HEK293T (cell line): ENCODE measurements around the gene TMBIM1.
A peak's percentile ranks its signal among the peaks of the same experiment; 100 is the strongest.

Experiments used
- CTCF ChIA-PET: fragments of 350-600 bp; formaldehyde crosslinking; extraction: SDS; loops from one replicate; lab custom pipeline; 2021; ENCODE audit warnings: antibody characterized with exemption, inconsistent platforms; lab: Yijun Ruan, JAX
- POLR2A ChIA-PET: fragments of 350-600 bp; formaldehyde crosslinking; extraction: SDS; loops from one replicate; lab custom pipeline; 2020; ENCODE audit warnings: antibody characterized with exemption, inconsistent platforms; lab: Yijun Ruan, JAX
- DNase-seq: peaks from one replicate; pipeline ENCODE4 v3.0.0; 2012; ENCODE audit warnings: mixed read lengths; ENCODE audit errors: extremely low spot score
- ARNT ChIP-seq: fragments of 450-650 bp; IDR thresholded peaks from 2 replicates; pipeline ENCODE4 v1.6.1; 2017; ENCODE audit warnings: mild to moderate bottlenecking
- BHLHE40 ChIP-seq: fragments of 450-650 bp; IDR thresholded peaks from 2 replicates; pipeline ENCODE4 v1.6.1; 2016; ENCODE audit warnings: mild to moderate bottlenecking, moderate library complexity, borderline replicate concordance
- CTBP1 ChIP-seq: fragments of 450-650 bp; IDR thresholded peaks from 2 replicates; pipeline ENCODE4 v1.6.1; 2016; ENCODE audit warnings: borderline replicate concordance
- ELF4 ChIP-seq: fragments of 450-650 bp; IDR thresholded peaks from 2 replicates; pipeline ENCODE4 v1.6.1; 2017; ENCODE audit warnings: antibody characterized with exemption
- FOXA1 ChIP-seq: fragments of 450-650 bp; IDR thresholded peaks from 2 replicates; pipeline ENCODE4 v1.6.1; 2016; ENCODE audit warnings: mild to moderate bottlenecking
- FOXK2 ChIP-seq: fragments of 450-650 bp; IDR thresholded peaks from 2 replicates; pipeline ENCODE4 v1.6.1; 2016; ENCODE audit warnings: mild to moderate bottlenecking
- FOXM1 ChIP-seq: fragments of 450-650 bp; IDR thresholded peaks from 2 replicates; pipeline ENCODE4 v1.6.1; 2017; ENCODE audit warnings: mild to moderate bottlenecking, borderline replicate concordance
- HDGF ChIP-seq: fragments of 450-650 bp; IDR thresholded peaks from 2 replicates; pipeline ENCODE4 v1.6.1; 2017; ENCODE audit warnings: antibody characterized with exemption, borderline replicate concordance
- L3MBTL2 ChIP-seq: fragments of 450-650 bp; conservative IDR thresholded peaks from 2 replicates; pipeline ENCODE4 v1.6.1; 2016; ENCODE audit warnings: mild to moderate bottlenecking
- LEF1 ChIP-seq: fragments of 450-650 bp; IDR thresholded peaks from 2 replicates; pipeline ENCODE4 v1.6.1; 2017; ENCODE audit warnings: mild to moderate bottlenecking, borderline replicate concordance
- NFRKB ChIP-seq: fragments of 450-650 bp; IDR thresholded peaks from 2 replicates; pipeline ENCODE4 v1.6.1; 2016; ENCODE audit warnings: mild to moderate bottlenecking, moderate library complexity
- SP1 ChIP-seq: fragments of 450-650 bp; IDR thresholded peaks from 2 replicates; pipeline ENCODE4 v1.6.1; 2017
- SUZ12 ChIP-seq: fragments of 450-650 bp; IDR thresholded peaks from 2 replicates; pipeline ENCODE4 v1.6.1; 2016; ENCODE audit warnings: mild to moderate bottlenecking
- TARDBP ChIP-seq: fragments of 450-650 bp; IDR thresholded peaks from 2 replicates; pipeline ENCODE4 v1.6.1; 2016
- ZNF384 ChIP-seq: fragments of 450-650 bp; IDR thresholded peaks from 2 replicates; pipeline ENCODE4 v1.6.1; 2016
- TF ChIP-seq, protein P1 (sequence below): fragments of 450-650 bp; IDR thresholded peaks from 2 replicates; pipeline ENCODE4 v1.6.1; 2016

TMBIM1 gene

GRCh38 chr2:218332288-218332687, 40.0 kb upstream of the TMBIM1 start:
- ChIA-PET CTCF (no interaction called here), POLR2A (no interaction called here)
- TF ChIP-seq HDGF (no peak), CTBP1 (no peak), NFRKB (no peak), L3MBTL2 (no peak), FOXK2 (no peak), BHLHE40 (no peak), FOXM1 (no peak), TARDBP (no peak), ZNF384 (no peak), SUZ12 (no peak), ELF4 (no peak), LEF1 (no peak)
- TF ChIP-seq, protein P1, sequence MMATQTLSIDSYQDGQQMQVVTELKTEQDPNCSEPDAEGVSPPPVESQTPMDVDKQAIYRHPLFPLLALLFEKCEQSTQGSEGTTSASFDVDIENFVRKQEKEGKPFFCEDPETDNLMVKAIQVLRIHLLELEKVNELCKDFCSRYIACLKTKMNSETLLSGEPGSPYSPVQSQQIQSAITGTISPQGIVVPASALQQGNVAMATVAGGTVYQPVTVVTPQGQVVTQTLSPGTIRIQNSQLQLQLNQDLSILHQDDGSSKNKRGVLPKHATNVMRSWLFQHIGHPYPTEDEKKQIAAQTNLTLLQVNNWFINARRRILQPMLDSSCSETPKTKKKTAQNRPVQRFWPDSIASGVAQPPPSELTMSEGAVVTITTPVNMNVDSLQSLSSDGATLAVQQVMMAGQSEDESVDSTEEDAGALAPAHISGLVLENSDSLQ = no peak
- DNase-seq = peak; percentile 4

GRCh38 chr2:218331745-218332144, 39.4 kb upstream of the TMBIM1 start:
- POLR2A ChIA-PET = no interaction called here
- CTCF ChIA-PET = no interaction called here
- DNase-seq = no peak
- TF ChIP-seq BHLHE40 = no peak
- no peak for TF ChIP-seq FOXK2
- TF ChIP-seq TARDBP = no peak
- TF ChIP-seq ARNT = no peak

- ChIA-PET CTCF (no interaction called here), POLR2A (no interaction called here)
- TF ChIP-seq FOXA1 (no peak), SP1 (no peak), ARNT (no peak), ELF4 (no peak), CTBP1 (no peak), HDGF (no peak), ZNF384 (no peak), L3MBTL2 (no peak)
- TF ChIP-seq, protein P1 = no peak
- no peak for DNase-seq
Observed at GRCh38 chr2:218329826-218330593, 37.7 kb upstream of the TMBIM1 start.

DNA sequence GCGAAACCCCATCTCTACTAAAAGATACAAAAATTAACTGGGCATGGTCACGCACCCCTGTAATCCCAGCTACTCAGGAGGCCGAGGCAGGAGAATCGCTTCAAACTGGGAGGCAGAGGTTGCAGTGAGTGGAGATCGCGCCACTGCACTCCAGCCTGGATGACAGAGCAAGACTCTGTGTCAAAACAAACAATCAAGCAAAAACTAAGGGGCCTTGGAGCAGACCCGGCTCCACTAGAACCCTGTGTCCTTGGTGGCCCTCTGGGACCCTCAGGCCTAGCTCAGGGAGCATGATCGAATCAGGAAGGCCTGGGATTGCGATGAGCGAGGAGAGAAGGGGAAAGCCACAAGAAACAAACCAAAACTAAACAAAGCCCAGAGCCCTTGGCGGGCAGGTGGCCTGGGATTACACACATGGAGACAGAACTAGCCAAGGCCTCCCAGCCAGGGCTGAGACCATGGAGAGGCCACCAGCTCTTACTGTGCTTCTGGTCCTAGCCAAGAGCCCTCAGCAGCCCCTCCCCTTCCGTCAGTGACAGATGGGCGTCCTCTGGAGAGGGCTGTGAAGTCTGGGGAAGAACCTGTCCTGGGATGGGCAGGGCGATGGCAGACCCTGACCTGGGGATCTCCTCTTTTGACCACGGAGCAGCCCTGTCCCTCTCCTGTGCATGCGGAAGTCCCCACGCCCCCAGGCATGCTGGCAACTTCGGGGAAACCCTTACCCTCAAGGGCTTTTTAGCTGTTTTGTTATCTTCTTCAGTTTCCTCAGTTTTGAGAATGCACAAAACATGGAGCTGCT, 36.9 kb upstream of the TMBIM1 start:
- POLR2A ChIA-PET = no interaction called here
- DNase-seq = peak; percentile 3
- CTCF ChIA-PET = no interaction called here
- TF ChIP-seq, protein P1 = no peak
- TF ChIP-seq BHLHE40 (no peak), ARNT (no peak), HDGF (no peak), SUZ12 (no peak), ELF4 (no peak), ZNF384 (no peak), NFRKB (no peak), FOXK2 (no peak), L3MBTL2 (no peak)

GRCh38 chr2:218328294-218328693, 36.0 kb upstream of the TMBIM1 start:
- TF ChIP-seq SP1 (no peak), ARNT (no peak), ZNF384 (no peak), LEF1 (no peak), FOXA1 (no peak), CTBP1 (no peak), L3MBTL2 (no peak), SUZ12 (no peak), NFRKB (no peak), FOXK2 (no peak), BHLHE40 (no peak), HDGF (no peak), ELF4 (no peak), TARDBP (no peak), FOXM1 (no peak)
- TF ChIP-seq, protein P1 = no peak
- POLR2A ChIA-PET = no interaction called here
- CTCF ChIA-PET = no interaction called here
- DNase-seq = no peak
